ENCODE data around the gene RSKR. TPM values are rescaled to one million over a fixed set of nuclear protein-coding genes. Genes with fewer than 3 reads are reported as not detected.

RSKR gene
- total RNA-seq, 1 donor from 2014 or later, result 3.7 TPM

DNA sequence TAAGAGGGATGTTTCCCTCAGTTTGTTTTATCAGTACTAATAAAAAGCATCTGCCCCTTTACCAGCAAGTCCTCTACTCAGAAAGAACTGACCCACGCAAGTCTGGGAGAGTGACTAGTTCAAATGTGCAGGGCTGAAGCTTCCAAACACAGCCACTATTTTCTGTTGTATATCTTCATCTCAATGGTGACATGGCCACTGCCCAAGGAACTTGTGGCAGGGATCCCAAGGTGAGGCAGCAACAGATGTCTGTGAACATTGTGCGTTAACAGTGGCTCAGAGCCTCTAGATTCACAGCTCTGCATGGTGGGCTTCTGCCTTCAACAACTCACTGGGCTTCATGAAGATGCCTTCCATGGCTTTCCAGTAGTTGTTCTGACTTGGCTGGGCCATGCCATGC, 34.7 kb upstream of the RSKR start:
- no peaks in the 10 kb centered on the region for H3K27me3 ChIP-seq (ENCODE audit: control insufficient read depth in 3 of 3, insufficient read depth in 3 of 3, low read length in 3 of 3)
- H3K9me3 ChIP-seq (ENCODE audit: control insufficient read depth in 3 of 3, low read length in 3 of 3), result no peaks in the 10 kb centered on the region
- peaks cover 22 to 23% (median 23%) of the 10 kb centered on the region in 3 donors for H3K4me1 ChIP-seq (ENCODE audit: control insufficient read depth in 3 of 3, insufficient read depth in 3 of 3, low read length in 3 of 3)
- no peak overlapping the region for H3K4me3 ChIP-seq (ENCODE audit: low read length in 3 of 3)
- H3K36me3 ChIP-seq (ENCODE audit: control insufficient read depth in 3 of 3, insufficient read depth in 3 of 3, low read length in 3 of 3), result peaks cover 12 to 29% (median 27%) of the 10 kb centered on the region in 3 donors
- H3K27ac ChIP-seq (ENCODE audit: low read depth, low read length), result no peak overlapping the region
- H3K9ac ChIP-seq (ENCODE audit: low read depth in 1 of 3, low read length in 3 of 3), result no peak overlapping the region

DNA sequence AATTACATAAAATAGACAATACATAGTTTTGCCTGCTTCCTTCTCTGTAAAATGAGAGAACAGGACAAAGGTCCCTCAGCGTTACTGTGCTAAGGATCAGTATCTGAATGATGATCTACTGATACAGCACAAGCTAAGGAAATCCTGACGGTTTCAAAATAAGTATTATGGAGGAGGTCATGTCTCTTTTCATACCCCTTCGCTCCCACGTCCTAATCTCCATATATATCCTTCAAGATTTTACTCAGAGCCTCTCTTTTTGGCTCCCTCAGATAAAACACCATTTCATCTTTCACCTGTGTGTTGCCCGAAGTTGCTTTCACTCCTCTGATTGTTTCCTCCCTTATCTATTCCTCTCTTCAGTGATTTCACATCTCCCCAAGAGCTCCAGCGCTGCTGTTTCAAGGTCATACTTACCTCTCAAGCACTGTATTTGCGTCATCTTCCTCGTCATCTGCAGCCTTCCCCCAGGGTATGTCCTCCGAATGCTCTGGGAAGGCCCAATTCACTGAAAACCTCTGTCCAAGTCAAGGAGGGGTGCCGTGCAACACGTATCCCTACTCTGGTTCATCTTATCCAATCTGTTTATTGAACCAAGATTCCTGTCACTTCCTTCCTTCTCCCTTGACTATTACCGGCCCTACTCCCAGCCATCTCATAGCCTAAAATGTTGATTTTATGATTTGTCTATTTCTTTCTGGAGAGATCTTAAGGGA, 32.2 kb upstream of the RSKR start:
- H3K4me1 ChIP-seq (ENCODE audit: control insufficient read depth in 3 of 3, insufficient read depth in 3 of 3, low read length in 3 of 3), result peaks cover 34 to 35% (median 34%) of the 10 kb centered on the region in 3 donors
- no peaks in the 10 kb centered on the region for H3K27me3 ChIP-seq (ENCODE audit: control insufficient read depth in 3 of 3, insufficient read depth in 3 of 3, low read length in 3 of 3)

DNA sequence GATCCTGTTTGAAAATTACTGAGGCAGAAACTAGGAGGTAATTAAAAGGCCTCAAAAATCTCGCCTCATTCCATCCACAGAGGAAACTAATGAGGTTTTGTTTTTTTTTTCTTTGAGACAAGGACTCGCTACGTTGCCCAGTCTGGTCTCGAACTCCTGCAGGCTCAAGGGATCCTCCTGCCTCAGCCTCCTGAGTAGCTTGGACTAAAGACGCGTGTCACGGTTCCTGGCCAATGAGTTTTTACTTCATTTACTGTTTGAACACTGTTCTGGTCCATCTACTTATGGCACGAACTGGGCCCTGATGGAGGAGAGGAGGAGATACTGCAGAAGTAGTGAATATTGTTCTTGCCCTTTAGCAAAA, 31.6 kb upstream of the RSKR start:
- Histone ChIP-seq H3K27me3 (ENCODE audit: control insufficient read depth in 3 of 3, insufficient read depth in 3 of 3, low read length in 3 of 3) (no peaks in the 10 kb centered on the region), H3K36me3 (ENCODE audit: control insufficient read depth in 3 of 3, insufficient read depth in 3 of 3, low read length in 3 of 3) (peaks cover 24 to 33% (median 32%) of the 10 kb centered on the region in 3 donors), H3K4me1 (ENCODE audit: control insufficient read depth in 3 of 3, insufficient read depth in 3 of 3, low read length in 3 of 3) (peaks cover 34 to 35% (median 34%) of the 10 kb centered on the region in 3 donors)

More for the DNA sequence above, 32.2 kb upstream of the RSKR start:
- Histone ChIP-seq H3K27ac (ENCODE audit: low read depth, low read length) (peak overlapping the region; percentile 91), H3K9ac (ENCODE audit: low read depth in 1 of 3, low read length in 3 of 3) (peak overlapping the region in 2 of 3 donors; percentile 57 to 93), H3K36me3 (ENCODE audit: control insufficient read depth in 3 of 3, insufficient read depth in 3 of 3, low read length in 3 of 3) (peaks cover 27 to 31% (median 28%) of the 10 kb centered on the region in 3 donors), H3K4me3 (ENCODE audit: low read length in 3 of 3) (peak overlapping the region; percentile 91 to 93 (median 93)), H3K9me3 (ENCODE audit: control insufficient read depth in 3 of 3, low read length in 3 of 3) (no peaks in the 10 kb centered on the region)

DNA sequence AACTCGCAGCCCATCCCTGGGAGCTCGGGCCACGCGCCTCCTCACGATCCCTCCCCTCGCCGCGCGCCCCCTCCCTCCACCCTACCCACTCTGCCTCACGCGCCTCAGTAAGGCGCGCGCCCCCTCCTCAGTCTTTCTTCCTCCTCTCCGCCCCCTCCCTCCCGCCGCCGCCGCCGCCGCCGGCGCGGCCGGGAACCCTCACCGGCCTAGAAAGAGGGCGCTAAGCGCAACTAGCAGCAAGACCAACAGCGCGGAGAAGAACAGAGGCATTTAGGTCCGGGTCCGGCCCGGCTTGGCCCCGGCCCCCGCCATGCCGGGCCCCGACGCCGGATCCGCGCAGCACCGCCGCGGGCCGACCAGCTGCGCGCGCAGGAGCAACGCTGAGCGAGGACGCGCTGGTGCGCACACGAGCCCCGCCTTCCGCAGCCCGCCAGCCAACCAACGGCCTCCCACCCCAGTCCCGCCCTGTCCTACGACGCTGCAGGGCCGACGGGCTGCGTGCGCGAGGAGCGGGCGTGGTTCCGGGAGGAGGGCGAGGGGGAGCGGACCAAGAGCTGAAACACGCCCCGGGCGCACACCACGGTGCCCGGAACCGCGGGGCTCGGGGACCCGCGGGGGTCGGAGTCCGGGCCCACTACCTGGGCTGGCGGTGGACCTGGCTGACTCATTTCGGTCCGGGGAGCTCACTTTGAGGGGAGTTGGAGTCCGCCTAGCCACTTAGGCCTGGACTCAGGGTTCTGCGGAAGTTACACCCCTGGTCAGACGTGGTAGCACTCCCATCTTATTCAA, 31.0 kb upstream of the RSKR start, which contains the start of gene BLTP2:
BLTP2 (minus strand) TSS at position 372 of the 789 bp plus-strand sequence; CDS start at position 270, 102 bp downstream.
- Histone ChIP-seq H3K36me3 (ENCODE audit: control insufficient read depth in 3 of 3, insufficient read depth in 3 of 3, low read length in 3 of 3) (peaks cover 27 to 38% (median 35%) of the 10 kb centered on the region in 3 donors), H3K27ac (ENCODE audit: low read depth, low read length) (peak within 1 kb of the TSS; percentile 91), H3K27me3 (ENCODE audit: control insufficient read depth in 3 of 3, insufficient read depth in 3 of 3, low read length in 3 of 3) (no peaks in the 10 kb centered on the region), H3K9me3 (ENCODE audit: control insufficient read depth in 3 of 3, low read length in 3 of 3) (no peaks in the 10 kb centered on the region), H3K4me1 (ENCODE audit: control insufficient read depth in 3 of 3, insufficient read depth in 3 of 3, low read length in 3 of 3) (peaks cover 34 to 35% (median 34%) of the 10 kb centered on the region in 3 donors), H3K9ac (ENCODE audit: low read depth in 1 of 3, low read length in 3 of 3) (peak within 1 kb of the TSS; percentile 91 to 93 (median 93)), H3K4me3 (ENCODE audit: low read length in 3 of 3) (peak within 1 kb of the TSS; percentile 93 to 95 (median 93))

More for the DNA sequence above, 31.6 kb upstream of the RSKR start:
- Histone ChIP-seq H3K4me3 (ENCODE audit: low read length in 3 of 3) (peak overlapping the region; percentile 91 to 93 (median 93)), H3K9me3 (ENCODE audit: control insufficient read depth in 3 of 3, low read length in 3 of 3) (no peaks in the 10 kb centered on the region), H3K9ac (ENCODE audit: low read depth in 1 of 3, low read length in 3 of 3) (peak overlapping the region; percentile 91 to 93 (median 93)), H3K27ac (ENCODE audit: low read depth, low read length) (peak overlapping the region; percentile 91)

DNA sequence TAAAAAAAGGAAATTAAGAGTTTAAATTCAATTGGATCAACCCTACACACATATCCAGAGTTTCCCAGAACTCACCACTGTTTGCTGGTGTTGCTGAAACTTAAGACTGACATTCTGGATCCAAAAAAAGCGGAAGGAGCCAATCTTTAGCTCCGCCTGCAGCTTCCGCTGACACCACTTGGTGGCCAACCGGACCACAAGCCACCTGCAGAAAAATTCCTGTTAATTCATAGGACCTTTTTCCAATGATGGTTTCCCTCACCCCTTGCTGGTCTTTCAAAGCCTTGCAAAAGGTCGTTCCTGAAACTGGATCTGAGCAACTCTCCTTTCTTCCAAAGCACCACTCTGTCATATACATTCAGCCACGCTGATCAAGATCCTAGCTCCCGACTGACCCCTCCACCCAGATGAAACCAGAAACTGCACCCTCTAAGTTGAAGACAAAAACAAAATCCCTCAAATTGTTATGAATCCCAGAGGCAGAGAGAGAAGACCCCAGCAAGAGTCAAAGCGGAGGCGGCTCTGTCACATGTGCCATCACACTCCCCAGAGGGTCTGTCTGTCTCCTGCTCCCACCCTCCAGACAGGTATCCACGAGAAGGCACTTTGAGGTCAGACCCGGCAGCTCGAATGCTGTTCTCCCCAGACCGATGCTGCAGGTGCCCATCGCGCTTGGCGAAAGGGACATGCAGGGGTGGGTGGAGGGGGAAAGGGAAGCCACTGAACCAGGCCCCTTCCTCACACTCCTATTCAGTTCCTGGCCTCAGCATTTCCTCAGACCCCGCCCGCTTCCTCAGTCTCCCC, 30.2 kb upstream of the RSKR start:
- H3K27me3 ChIP-seq (ENCODE audit: control insufficient read depth in 3 of 3, insufficient read depth in 3 of 3, low read length in 3 of 3), result no peaks in the 10 kb centered on the region
- no peaks in the 10 kb centered on the region for H3K9me3 ChIP-seq (ENCODE audit: control insufficient read depth in 3 of 3, low read length in 3 of 3)
- H3K36me3 ChIP-seq (ENCODE audit: control insufficient read depth in 3 of 3, insufficient read depth in 3 of 3, low read length in 3 of 3), result peaks cover 34 to 44% (median 41%) of the 10 kb centered on the region in 3 donors
- peak overlapping the region; percentile 91 to 95 (median 93) for H3K4me3 ChIP-seq (ENCODE audit: low read length in 3 of 3)
- peak overlapping the region; percentile 91 for H3K27ac ChIP-seq (ENCODE audit: low read depth, low read length)
- peaks cover 34 to 35% (median 34%) of the 10 kb centered on the region in 3 donors for H3K4me1 ChIP-seq (ENCODE audit: control insufficient read depth in 3 of 3, insufficient read depth in 3 of 3, low read length in 3 of 3)
- H3K9ac ChIP-seq (ENCODE audit: low read depth in 1 of 3, low read length in 3 of 3), result peak overlapping the region; percentile 89 to 93 (median 89)

DNA sequence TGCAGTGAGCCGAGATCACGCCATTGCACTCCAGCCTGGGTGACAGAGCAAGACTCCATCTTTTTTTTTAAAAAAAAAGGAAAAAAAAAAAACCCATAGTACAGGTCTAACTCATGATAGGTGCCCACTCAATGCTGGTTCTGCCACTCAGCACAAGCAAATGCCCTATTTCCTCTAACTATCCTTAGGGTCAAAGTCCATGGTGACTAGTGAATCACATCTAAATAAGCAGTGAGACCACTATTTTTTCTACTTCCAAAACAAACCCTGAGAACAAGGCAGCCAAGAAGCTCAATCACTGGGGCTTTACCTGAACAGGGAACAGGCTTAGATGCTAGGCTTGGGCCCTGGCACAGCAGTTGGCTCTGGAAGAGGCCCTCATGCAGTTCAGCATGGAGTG, 27.6 kb upstream of the RSKR start:
- Histone ChIP-seq H3K4me1 (ENCODE audit: control insufficient read depth in 3 of 3, insufficient read depth in 3 of 3, low read length in 3 of 3) (peaks cover 30 to 34% (median 31%) of the 10 kb centered on the region in 3 donors), H3K27me3 (ENCODE audit: control insufficient read depth in 3 of 3, insufficient read depth in 3 of 3, low read length in 3 of 3) (no peaks in the 10 kb centered on the region), H3K4me3 (ENCODE audit: low read length in 3 of 3) (no peak overlapping the region), H3K9me3 (ENCODE audit: control insufficient read depth in 3 of 3, low read length in 3 of 3) (no peaks in the 10 kb centered on the region), H3K36me3 (ENCODE audit: control insufficient read depth in 3 of 3, insufficient read depth in 3 of 3, low read length in 3 of 3) (peaks cover 49 to 60% (median 58%) of the 10 kb centered on the region in 3 donors), H3K9ac (ENCODE audit: low read depth in 1 of 3, low read length in 3 of 3) (no peak overlapping the region), H3K27ac (ENCODE audit: low read depth, low read length) (no peak overlapping the region)

DNA sequence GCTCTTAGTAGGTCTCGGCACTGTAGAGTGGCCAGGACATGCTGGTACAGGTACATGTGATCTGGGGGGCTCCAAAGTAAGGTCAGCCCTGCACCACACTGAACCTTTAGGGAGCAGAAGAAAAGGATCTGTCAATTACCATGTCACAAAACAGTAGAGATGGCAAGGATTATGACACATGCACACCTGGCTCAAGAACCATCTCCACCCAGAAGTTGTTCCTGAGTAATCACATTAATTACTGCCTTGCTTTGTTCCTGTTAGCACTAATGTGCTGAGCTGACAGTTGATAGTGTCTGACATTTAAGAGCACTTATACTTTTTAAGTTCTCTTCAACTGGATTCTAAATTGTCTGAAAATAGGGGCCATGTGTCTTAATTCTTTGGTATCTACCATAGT, 21.5 kb upstream of the RSKR start:
- no peaks in the 10 kb centered on the region for H3K4me1 ChIP-seq (ENCODE audit: control insufficient read depth in 3 of 3, insufficient read depth in 3 of 3, low read length in 3 of 3)
- H3K4me3 ChIP-seq (ENCODE audit: low read length in 3 of 3), result no peak overlapping the region
- H3K9ac ChIP-seq (ENCODE audit: low read depth in 1 of 3, low read length in 3 of 3), result no peak overlapping the region
- no peaks in the 10 kb centered on the region for H3K9me3 ChIP-seq (ENCODE audit: control insufficient read depth in 3 of 3, low read length in 3 of 3)
- H3K27me3 ChIP-seq (ENCODE audit: control insufficient read depth in 3 of 3, insufficient read depth in 3 of 3, low read length in 3 of 3), result no peaks in the 10 kb centered on the region
- H3K27ac ChIP-seq (ENCODE audit: low read depth, low read length), result no peak overlapping the region
- H3K36me3 ChIP-seq (ENCODE audit: control insufficient read depth in 3 of 3, insufficient read depth in 3 of 3, low read length in 3 of 3), result peaks cover 86 to 97% (median 93%) of the 10 kb centered on the region in 3 donors

DNA sequence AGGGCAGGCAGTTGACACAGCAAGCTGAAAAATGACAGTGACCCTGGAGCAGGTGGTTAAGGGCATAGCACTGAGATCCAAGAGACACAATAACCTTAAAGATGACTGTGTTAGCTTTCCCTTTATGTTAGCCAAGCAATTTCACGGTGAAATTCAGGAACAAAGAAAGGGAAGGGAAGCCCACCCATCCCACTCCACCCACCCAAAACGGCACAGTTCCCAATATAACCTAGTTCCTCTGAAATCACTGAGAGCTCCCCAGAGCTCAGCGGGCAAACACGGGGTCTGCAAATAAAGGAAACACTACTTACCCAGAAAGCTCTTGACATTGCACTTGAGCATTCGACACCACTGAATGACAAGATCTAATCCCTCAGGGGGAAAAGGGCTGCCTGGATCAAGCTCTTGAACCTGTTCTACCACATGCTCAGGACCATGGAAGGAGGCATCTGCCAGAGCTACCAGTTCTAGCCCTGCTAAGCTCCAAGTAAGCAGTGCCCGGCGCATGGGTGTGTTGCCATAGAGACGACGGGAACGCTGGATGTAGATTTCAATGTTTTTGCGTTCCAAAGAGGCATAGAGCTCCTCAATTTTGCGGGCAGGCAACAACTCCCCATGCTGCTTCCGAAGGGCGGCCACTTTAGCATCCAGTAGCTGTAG, 20.4 kb upstream of the RSKR start:
- Histone ChIP-seq H3K4me1 (ENCODE audit: control insufficient read depth in 3 of 3, insufficient read depth in 3 of 3, low read length in 3 of 3) (no peaks in the 10 kb centered on the region), H3K36me3 (ENCODE audit: control insufficient read depth in 3 of 3, insufficient read depth in 3 of 3, low read length in 3 of 3) (peaks cover 78 to 94% (median 82%) of the 10 kb centered on the region in 3 donors), H3K4me3 (ENCODE audit: low read length in 3 of 3) (no peak overlapping the region), H3K27me3 (ENCODE audit: control insufficient read depth in 3 of 3, insufficient read depth in 3 of 3, low read length in 3 of 3) (no peaks in the 10 kb centered on the region), H3K9me3 (ENCODE audit: control insufficient read depth in 3 of 3, low read length in 3 of 3) (no peaks in the 10 kb centered on the region), H3K9ac (ENCODE audit: low read depth in 1 of 3, low read length in 3 of 3) (no peak overlapping the region), H3K27ac (ENCODE audit: low read depth, low read length) (no peak overlapping the region)

DNA sequence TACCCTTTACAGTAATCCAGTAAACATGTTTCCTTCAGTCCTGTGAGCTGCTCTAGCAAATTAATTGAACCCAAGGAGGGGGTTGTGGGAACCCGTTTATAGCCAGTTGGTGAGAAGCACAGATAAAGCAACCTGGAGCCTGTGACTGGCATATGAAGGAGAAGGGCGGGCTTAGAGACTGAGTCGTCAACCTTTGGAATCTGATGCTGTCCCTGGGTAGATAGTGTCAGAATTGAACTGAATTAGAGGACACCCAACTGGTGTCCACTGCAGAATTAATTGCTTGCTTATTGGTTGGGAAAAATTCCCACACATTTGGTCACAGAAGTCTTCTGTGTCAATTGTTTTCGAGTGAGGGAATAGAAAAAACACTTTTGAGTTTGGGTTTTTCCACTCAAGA, 12.8 kb upstream of the RSKR start:
- H3K27ac ChIP-seq (ENCODE audit: low read depth, low read length), result no peak overlapping the region
- H3K27me3 ChIP-seq (ENCODE audit: control insufficient read depth in 3 of 3, insufficient read depth in 3 of 3, low read length in 3 of 3), result no peaks in the 10 kb centered on the region
- H3K9ac ChIP-seq (ENCODE audit: low read depth in 1 of 3, low read length in 3 of 3), result no peak overlapping the region
- no peak overlapping the region for H3K4me3 ChIP-seq (ENCODE audit: low read length in 3 of 3)
- H3K4me1 ChIP-seq (ENCODE audit: control insufficient read depth in 3 of 3, insufficient read depth in 3 of 3, low read length in 3 of 3), result peaks cover 4 to 13% (median 10%) of the 10 kb centered on the region in 3 donors
- H3K9me3 ChIP-seq (ENCODE audit: control insufficient read depth in 3 of 3, low read length in 3 of 3), result no peaks in the 10 kb centered on the region
- H3K36me3 ChIP-seq (ENCODE audit: control insufficient read depth in 3 of 3, insufficient read depth in 3 of 3, low read length in 3 of 3), result peaks cover 24 to 60% (median 52%) of the 10 kb centered on the region in 3 donors

All from skeletal muscle tissue (tissue), 4 donors.